ENCODE data around the gene VGLL3.

Gene VGLL3

GRCh38 chr3:86923071-86923491 lies 67.9 kb downstream of the VGLL3 start:
- H3K27me3 ChIP-seq: no peaks in the 10 kb centered on the region
- no peaks in the 10 kb centered on the region for H3K36me3 ChIP-seq
- no peak for TF ChIP-seq CTCF (IDR thresholded peaks at IDR 0.05; ENCODE audit: low read depth, low read length)
- H3K4me3 ChIP-seq (ENCODE audit: low read depth, low read length): no peak overlapping the region
- H3K4me1 ChIP-seq: no peaks in the 10 kb centered on the region
- no peak for DNase-seq
- H3K9me3 ChIP-seq: no peaks in the 10 kb centered on the region

DNA sequence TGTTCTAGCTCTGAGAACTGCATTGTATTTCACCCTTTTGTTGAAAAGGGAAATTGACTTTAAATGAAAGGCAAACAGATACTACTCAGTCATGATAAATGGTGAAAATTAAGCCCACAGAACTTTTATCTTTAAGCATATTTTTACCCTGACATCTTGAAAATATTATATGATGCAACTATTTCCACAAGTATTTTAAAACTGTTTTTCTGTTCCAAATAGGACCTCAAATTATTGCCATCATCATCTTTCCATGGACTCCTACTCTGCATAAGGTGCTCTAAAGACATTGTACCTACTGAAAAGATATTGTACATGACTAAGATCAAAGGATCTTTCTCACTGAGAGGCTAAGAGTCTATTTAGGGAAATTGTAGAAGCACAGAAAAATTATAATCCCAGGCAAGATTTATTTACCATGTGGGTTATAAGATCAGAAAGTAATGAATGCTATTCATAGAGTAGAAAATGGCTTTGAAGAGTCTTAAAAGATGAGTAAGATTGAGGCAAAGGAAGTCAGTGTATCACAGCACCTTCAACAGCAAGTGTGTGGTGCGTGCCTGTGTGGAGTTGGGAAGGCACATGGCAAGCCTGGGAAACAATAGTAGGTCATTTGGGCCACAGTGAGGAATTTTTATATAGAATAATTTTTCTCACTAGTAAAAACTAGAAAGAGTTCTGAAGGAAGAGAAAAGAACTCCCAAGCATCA lies 68.8 kb downstream of the VGLL3 start:
- H3K4me1 ChIP-seq: no peaks in the 10 kb centered on the region
- H3K27me3 ChIP-seq: no peaks in the 10 kb centered on the region
- TF ChIP-seq CTCF (IDR thresholded peaks at IDR 0.05; ENCODE audit: low read depth, low read length): no peak
- no peak overlapping the region for H3K4me3 ChIP-seq (ENCODE audit: low read depth, low read length)
- DNase-seq: no peak
- no peaks in the 10 kb centered on the region for H3K36me3 ChIP-seq
- H3K9me3 ChIP-seq: no peaks in the 10 kb centered on the region

DNA sequence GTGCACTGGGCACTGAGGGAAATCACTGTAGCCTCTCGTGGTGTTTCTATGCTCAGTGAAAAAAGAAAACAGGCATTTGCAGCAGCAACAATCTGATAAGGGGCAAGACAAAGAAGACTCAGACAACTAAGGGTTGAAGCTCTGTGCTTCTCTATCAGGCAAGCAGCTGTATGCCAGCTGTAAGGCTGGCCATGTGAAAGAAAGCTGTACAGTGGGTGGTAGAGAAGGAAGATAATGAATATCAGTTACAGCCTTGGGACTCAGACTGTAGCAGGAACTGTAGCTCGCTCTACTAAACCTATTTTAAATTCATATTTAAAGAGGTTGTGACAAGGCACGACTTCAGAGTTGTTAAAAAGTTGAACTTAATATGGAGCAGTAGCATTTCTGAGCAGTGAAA lies 76.3 kb downstream of the VGLL3 start:
- DNase-seq: no peak
- Histone ChIP-seq H3K27me3 (no peaks in the 10 kb centered on the region), H3K4me3 (ENCODE audit: low read depth, low read length) (no peak overlapping the region), H3K36me3 (no peaks in the 10 kb centered on the region), H3K9me3 (no peaks in the 10 kb centered on the region), H3K4me1 (no peaks in the 10 kb centered on the region)
- TF ChIP-seq CTCF (IDR thresholded peaks at IDR 0.05; ENCODE audit: low read depth, low read length): no peak

DNA sequence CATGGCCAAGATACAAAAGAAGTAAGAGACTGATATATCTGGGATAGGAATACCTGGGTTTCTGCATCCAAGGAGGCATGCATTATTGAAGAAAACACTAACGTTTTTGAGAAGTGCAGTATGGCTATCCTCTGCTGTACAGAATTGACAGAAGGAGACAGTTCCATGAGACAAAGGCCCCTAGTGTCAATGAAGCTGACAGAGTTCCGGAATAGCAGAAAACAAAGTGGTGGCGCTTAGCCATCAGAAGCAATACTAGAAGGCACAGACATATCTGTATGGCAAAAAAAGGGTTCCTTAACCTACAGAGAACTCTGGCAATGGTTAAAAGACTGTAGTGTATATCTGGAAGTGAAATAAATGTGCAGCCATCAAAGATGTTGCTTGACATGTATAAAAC lies 77.8 kb downstream of the VGLL3 start:
- H3K4me3 ChIP-seq (ENCODE audit: low read depth, low read length): no peak overlapping the region
- no peaks in the 10 kb centered on the region for H3K9me3 ChIP-seq
- no peaks in the 10 kb centered on the region for H3K27me3 ChIP-seq
- no peaks in the 10 kb centered on the region for H3K36me3 ChIP-seq
- no peaks in the 10 kb centered on the region for H3K4me1 ChIP-seq
- no peak for TF ChIP-seq CTCF (IDR thresholded peaks at IDR 0.05; ENCODE audit: low read depth, low read length)
- DNase-seq: no peak

GRCh38 chr3:86895202-86895601 lies 95.7 kb downstream of the VGLL3 start:
- Histone ChIP-seq H3K36me3 (no peaks in the 10 kb centered on the region), H3K27me3 (peaks cover 6% of the 10 kb centered on the region), H3K4me3 (ENCODE audit: low read depth, low read length) (no peak overlapping the region), H3K4me1 (no peaks in the 10 kb centered on the region), H3K9me3 (no peaks in the 10 kb centered on the region)
- no peak for TF ChIP-seq CTCF (IDR thresholded peaks at IDR 0.05; ENCODE audit: low read depth, low read length)
- no peak for DNase-seq

DNA sequence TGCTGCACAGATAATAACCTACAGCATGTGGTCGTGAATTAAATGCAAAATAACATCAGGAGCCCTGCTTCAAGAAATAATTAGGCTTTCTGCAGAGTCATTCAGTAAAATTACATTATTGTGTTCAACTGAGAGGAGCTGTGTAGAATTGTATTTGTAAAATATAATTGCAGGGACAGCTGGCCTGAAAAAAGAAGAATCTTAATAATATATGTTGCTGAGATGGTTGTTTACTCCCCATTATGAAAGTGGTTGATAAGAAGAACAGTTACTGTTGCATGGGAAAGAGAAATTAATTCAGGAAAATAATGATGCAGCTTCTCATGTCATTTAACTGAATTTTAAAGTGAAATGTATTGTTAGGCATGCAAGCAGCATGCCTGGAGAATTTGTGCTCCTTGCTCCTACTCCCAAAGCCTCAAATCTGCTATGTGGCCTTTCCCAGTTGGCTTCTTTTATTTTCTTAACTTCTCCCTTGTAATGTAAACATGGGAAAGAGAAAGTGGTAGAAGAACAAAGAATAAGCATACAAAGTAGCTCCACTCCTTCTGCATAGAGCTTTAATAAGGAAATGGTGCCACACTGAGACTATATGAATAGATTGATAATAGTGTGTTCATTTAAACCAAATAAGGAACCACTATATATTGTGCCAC lies 100.1 kb downstream of the VGLL3 start:
- TF ChIP-seq CTCF (IDR thresholded peaks at IDR 0.05; ENCODE audit: low read depth, low read length): no peak
- Histone ChIP-seq H3K4me3 (ENCODE audit: low read depth, low read length) (no peak overlapping the region), H3K36me3 (no peaks in the 10 kb centered on the region), H3K9me3 (no peaks in the 10 kb centered on the region), H3K4me1 (no peaks in the 10 kb centered on the region), H3K27me3 (peaks cover 8% of the 10 kb centered on the region)
- no peak for DNase-seq

Measured in BE2C (cell line).